Ascending aorta (tissue), 2 donors: ENCODE measurements around the gene BOD1. TPM values are rescaled to one million over a fixed set of nuclear protein-coding genes. Genes with fewer than 3 reads are reported as not detected.

Experiments
- DNase-seq, 2 donors: peaks; one replicate each; pipeline ENCODE4 v3.0.0-alpha.2; 2019; ENCODE audit warnings: low spot score in 2 of 2
- H3K27ac ChIP-seq, 2 donors: fragments of 200-600 bp; sonication (generic); one replicate each; pipeline ENCODE4 v1.5.1; 2016 to 2017; ENCODE audit warnings: mild to moderate bottlenecking in 1 of 2
- H3K27me3 ChIP-seq: fragments of 200-600 bp; sonication (generic); one replicate; pipeline ENCODE4 v1.5.1; 2017
- H3K36me3 ChIP-seq, 2 donors: fragments of 200-600 bp; sonication (generic); one replicate each; pipeline ENCODE4 v1.5.1; 2016
- H3K4me1 ChIP-seq, 2 donors: fragments of 200-600 bp; sonication (generic); one replicate each; pipeline ENCODE4 v1.5.1; 2016 to 2017; ENCODE audit warnings: mild to moderate bottlenecking in 1 of 2
- H3K4me3 ChIP-seq, 2 donors: fragments of 200-600 bp; sonication (generic); one replicate each; pipeline ENCODE4 v1.5.1; 2016 to 2017; ENCODE audit warnings: mild to moderate bottlenecking in 1 of 2
- H3K9me3 ChIP-seq, 2 donors: fragments of 200-600 bp; sonication (generic); one replicate each; pipeline ENCODE4 v1.5.1; 2016
- intact Hi-C: fragments of 100-400 bp; cut with DNase I; formaldehyde crosslinking; loops from one replicate; pipeline ENCODE4 v1.15.1; 2023
- total RNA-seq: library from RNA; depleted of rRNA; stranded (reverse); fragments of >200 nt; gene quantifications from one replicate; pipeline ENCODE4 v1.1.0, GENCODE V29; 2016
- TF ChIP-seq, protein P1 (sequence below), 3 experiments: fragments of 200-600 bp in 2 of 3; fragments of 450-650 bp in 1 of 3; sonication (generic) in 2 of 3; IDR thresholded peaks; one replicate each; pipeline ENCODE4 v1.5.1; 2016 to 2019; ENCODE audit warnings: antibody characterized with exemption in 3 of 3, mild to moderate bottlenecking in 1 of 3, moderate library complexity in 1 of 3

BOD1 gene
- total RNA-seq, 1 donor from 2014 or later: 60.5 TPM

DNA sequence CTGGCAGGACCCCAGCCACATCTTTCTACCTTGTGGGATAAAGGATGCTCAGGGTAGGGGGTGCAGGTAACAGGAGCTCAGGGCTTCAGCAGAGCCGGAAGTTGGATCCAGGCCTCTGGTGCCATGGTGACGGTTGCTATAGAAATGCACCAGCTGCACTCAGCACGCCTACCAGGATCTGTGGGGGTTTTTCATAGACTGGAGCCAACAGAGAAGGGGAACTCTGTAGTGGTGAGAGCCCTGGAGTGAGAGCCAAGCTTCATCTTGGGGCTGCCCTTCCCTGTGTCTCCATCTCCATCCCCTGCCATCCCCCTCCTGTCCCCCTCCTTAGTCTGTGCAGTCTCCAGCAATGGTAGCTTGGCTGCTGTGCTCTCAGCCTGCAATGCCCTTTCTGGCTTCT lies 27.5 kb upstream of the BOD1 start:
- H3K4me3 ChIP-seq: no peak overlapping the region
- H3K36me3 ChIP-seq: no peaks in the 10 kb centered on the region
- no peaks in the 10 kb centered on the region for H3K9me3 ChIP-seq
- H3K4me1 ChIP-seq: no peaks in the 10 kb centered on the region
- TF ChIP-seq, protein P1, sequence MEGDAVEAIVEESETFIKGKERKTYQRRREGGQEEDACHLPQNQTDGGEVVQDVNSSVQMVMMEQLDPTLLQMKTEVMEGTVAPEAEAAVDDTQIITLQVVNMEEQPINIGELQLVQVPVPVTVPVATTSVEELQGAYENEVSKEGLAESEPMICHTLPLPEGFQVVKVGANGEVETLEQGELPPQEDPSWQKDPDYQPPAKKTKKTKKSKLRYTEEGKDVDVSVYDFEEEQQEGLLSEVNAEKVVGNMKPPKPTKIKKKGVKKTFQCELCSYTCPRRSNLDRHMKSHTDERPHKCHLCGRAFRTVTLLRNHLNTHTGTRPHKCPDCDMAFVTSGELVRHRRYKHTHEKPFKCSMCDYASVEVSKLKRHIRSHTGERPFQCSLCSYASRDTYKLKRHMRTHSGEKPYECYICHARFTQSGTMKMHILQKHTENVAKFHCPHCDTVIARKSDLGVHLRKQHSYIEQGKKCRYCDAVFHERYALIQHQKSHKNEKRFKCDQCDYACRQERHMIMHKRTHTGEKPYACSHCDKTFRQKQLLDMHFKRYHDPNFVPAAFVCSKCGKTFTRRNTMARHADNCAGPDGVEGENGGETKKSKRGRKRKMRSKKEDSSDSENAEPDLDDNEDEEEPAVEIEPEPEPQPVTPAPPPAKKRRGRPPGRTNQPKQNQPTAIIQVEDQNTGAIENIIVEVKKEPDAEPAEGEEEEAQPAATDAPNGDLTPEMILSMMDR (IDR thresholded peaks at IDR 0.05): no peak
- intact Hi-C loops: no loop called here
- no peaks in the 10 kb centered on the region for H3K27me3 ChIP-seq
- H3K27ac ChIP-seq: no peak overlapping the region
- peak in 1 of 2 donors; percentile 16 for DNase-seq

DNA sequence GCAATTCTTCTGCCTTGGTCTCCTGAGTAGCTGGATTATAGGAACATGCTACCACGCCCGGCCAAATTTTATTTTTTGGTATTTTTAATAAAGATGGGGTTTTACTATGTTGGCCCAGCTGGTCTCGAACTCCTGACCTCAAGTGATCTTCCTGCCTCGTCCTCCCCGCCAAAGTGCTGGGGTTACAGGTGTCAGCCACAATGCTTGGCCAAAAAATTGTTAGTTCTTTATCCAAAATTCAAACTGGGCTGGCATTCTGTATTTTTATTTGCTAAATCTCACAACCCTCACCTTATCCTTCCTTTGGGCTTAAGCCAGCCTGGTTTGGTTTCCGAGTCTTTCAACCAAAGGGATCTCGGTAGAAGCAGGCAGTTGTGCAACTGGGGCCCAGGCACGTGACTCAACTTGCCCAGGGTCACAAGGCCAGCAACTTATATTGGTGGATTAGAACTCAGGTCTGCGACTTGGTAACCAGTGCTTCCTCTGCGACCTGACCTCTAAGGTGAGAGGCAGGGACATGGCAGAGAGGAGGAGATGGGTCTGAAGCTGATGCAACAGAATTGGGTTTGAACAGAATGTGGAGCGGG lies 26.5 kb upstream of the BOD1 start:
- Histone ChIP-seq H3K27ac (no peak overlapping the region), H3K36me3 (no peaks in the 10 kb centered on the region)
- intact Hi-C loops: no loop called here

DNA sequence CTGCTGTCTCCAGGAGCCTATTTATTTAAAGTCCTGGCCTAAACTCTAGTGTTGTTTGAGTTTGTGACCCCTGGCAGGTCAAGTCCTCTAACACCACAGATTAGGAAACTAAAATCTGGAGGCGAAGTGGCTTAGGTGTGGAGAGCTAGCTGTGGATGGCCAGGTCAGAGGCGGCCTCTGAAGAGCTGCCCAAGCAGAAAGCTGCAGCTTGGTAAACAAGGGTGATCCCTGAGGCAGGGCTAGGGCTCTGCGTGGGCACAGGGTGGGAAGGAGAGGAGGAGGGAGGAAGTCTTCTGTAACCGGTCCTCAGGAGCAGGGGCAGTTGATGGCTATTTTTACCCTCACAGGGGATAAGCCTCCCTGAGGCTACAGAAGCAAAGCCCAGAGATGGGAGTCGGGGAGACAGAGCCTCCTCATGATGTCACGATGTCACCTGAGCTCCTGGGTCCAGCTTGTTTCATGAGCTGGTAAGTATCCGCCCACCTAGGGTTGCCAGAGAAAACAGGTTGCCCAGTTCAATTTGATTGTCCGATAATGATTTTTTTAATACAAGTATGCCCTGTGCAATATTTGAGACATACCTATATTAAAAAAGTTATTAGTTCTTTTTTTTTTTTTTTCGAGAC lies 25.9 kb upstream of the BOD1 start:
- Histone ChIP-seq H3K4me1 (no peaks in the 10 kb centered on the region), H3K36me3 (no peaks in the 10 kb centered on the region), H3K27ac (no peak overlapping the region), H3K9me3 (no peaks in the 10 kb centered on the region), H3K27me3 (no peaks in the 10 kb centered on the region), H3K4me3 (no peak overlapping the region)
- TF ChIP-seq, protein P1 (IDR thresholded peaks at IDR 0.05): no peak
- intact Hi-C loops: no loop called here
- DNase-seq: peak in 1 of 2 donors; percentile 38

More for the DNA sequence above, 26.5 kb upstream of the BOD1 start:
- Histone ChIP-seq H3K27me3 (no peaks in the 10 kb centered on the region), H3K4me1 (no peaks in the 10 kb centered on the region), H3K4me3 (no peak overlapping the region), H3K9me3 (no peaks in the 10 kb centered on the region)
- peak in 1 of 2 donors; percentile 22 for DNase-seq
- TF ChIP-seq, protein P1 (IDR thresholded peaks at IDR 0.05): no peak

DNA sequence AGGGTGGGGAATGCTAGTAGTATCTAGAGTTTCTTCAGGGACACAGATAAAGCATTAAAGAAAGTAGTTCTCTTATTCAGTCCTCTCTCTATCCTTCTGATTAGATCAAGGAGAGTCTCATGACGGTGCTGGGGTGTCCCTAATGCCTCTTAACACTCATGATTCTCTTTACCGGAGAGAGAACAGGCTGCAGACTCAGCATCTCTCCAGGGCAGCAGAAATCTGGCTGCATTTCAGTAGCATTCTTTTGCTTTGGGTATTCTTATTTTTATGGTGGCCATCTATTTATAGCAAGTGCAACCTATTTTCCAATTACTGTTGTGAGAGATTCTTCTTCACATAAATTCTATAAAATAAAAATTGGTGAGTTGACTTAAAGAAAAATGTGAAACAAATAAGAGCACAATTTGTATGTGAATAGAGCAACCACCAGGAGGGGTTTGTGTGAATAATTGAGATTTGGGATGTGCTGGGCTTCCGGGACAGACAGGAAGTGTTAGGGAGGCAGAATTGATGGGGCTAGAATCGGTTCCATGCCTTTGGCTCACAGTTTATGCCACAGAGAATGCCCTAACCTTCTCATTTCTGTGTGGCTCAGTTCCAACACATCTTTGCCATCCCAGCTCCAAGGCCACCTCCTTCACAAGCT lies 23.8 kb upstream of the BOD1 start:
- Histone ChIP-seq H3K4me1 (no peaks in the 10 kb centered on the region), H3K4me3 (no peak overlapping the region), H3K36me3 (no peaks in the 10 kb centered on the region), H3K27ac (no peak overlapping the region), H3K27me3 (no peaks in the 10 kb centered on the region), H3K9me3 (no peaks in the 10 kb centered on the region)
- DNase-seq: peak in 1 of 2 donors; percentile 13
- intact Hi-C loops: no loop called here
- TF ChIP-seq, protein P1 (IDR thresholded peaks at IDR 0.05): no peak

DNA sequence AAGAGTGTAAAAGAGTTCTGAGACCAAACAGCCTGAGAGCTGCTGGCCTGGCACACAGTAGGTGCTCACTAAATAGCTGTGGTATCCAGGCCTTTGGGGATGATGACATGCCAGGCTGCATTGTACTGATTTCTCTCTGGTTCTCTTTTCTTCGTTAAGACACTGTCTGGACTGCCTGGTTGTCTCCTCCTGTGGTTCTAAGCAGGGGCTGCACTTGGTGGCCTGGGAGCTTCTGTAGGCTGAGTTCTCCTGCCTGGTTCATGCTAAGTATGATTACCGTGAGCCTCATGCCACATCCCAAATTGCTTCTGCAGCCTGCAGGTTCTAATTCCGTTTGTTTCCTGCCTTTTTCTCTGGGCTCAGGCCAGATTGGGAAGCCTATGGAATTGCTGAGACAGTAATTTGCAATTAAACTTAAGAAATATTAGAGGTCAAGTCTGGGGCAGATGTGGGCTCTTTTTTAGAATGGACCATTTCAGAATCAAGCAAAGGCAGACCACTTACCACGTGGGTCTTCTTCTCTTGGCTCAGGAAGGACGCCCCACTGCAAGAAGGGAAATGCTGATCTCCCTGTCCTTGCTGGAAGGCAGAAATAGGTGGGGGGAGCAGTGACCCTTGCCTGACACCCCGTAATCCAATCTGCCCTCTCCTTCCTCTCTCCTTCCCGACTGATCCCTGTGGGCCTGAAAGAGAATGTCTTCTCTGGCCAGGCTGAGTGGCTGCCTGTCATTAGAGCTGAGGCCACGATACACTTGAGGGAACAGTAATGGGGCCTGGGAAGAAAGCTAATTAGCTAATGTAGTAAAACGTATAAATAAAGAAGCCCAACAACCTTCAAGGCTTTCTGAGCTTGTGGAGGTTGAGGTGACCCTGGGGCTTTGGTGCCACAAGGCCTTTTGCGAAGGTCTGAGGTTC lies 21.9 kb upstream of the BOD1 start:
- intact Hi-C loops: no loop called here

More for the DNA sequence above, 21.9 kb upstream of the BOD1 start:
- Histone ChIP-seq H3K27ac (no peak overlapping the region), H3K4me1 (no peaks in the 10 kb centered on the region), H3K9me3 (no peaks in the 10 kb centered on the region), H3K4me3 (no peak overlapping the region), H3K27me3 (no peaks in the 10 kb centered on the region), H3K36me3 (no peaks in the 10 kb centered on the region)
- TF ChIP-seq, protein P1 (IDR thresholded peaks at IDR 0.05): no peak
- peak in 1 of 2 donors; percentile 39 for DNase-seq
